HG02588 (cell line): ENCODE data around the gene LRG1.
"Not testable (repeated sequence)": the region's sequence is repeated elsewhere in the genome, so short reads cannot be mapped to it uniquely, and the experiment has no call there.

ENCODE experiments used
- ATAC-seq: cut with Tn5 transposase; IDR thresholded peaks from one replicate; pipeline ENCODE4 v1.9.1; 2021; ENCODE audit warnings: mild to moderate bottlenecking, moderate library complexity; ENCODE audit not compliant: unreplicated experiment

Gene LRG1

GRCh38 chr19:4576016-4576933 lies 36.4 kb upstream of the LRG1 start:
- ATAC-seq, result no peak

GRCh38 chr19:4575267-4576015 lies 35.6 kb upstream of the LRG1 start:
- ATAC-seq, result no peak

- ATAC-seq, result no peak
Measured at GRCh38 chr19:4573682-4574081, 33.8 kb upstream of the LRG1 start.

GRCh38 chr19:4571305-4571917 lies 31.6 kb upstream of the LRG1 start:
- ATAC-seq, result no peak

- no peak for ATAC-seq
Measured at GRCh38 chr19:4570916-4571304, 31.1 kb upstream of the LRG1 start.

GRCh38 chr19:4570402-4570801 lies 30.6 kb upstream of the LRG1 start:
- ATAC-seq, result no peak

- ATAC-seq, result no peak
Measured at GRCh38 chr19:4568886-4569285, 29.1 kb upstream of the LRG1 start.

GRCh38 chr19:4567584-4568071 lies 27.8 kb upstream of the LRG1 start:
- no peak for ATAC-seq

GRCh38 chr19:4566402-4567051 lies 26.7 kb upstream of the LRG1 start:
- ATAC-seq, result no peak

GRCh38 chr19:4563562-4563961 lies 23.7 kb upstream of the LRG1 start:
- not testable (repeated sequence) for ATAC-seq

- ATAC-seq, result not testable (repeated sequence)
Measured at GRCh38 chr19:4562085-4562484, 22.2 kb upstream of the LRG1 start.

- ATAC-seq, result no peak
Measured at GRCh38 chr19:4559569-4559968, 19.7 kb upstream of the LRG1 start, which contains the start of gene SEMA6B. SEMA6B (minus strand) TSS chr19:4559684; CDS start chr19:4558457, 1,227 bp downstream.

- ATAC-seq, result no peak
Measured at GRCh38 chr19:4557971-4558941, 18.4 kb upstream of the LRG1 start.

GRCh38 chr19:4557144-4557970 lies 17.5 kb upstream of the LRG1 start:
- ATAC-seq, result no peak

- ATAC-seq, result no peak
Measured at GRCh38 chr19:4556597-4557127, 16.8 kb upstream of the LRG1 start.

GRCh38 chr19:4555657-4556561 lies 16.1 kb upstream of the LRG1 start:
- no peak for ATAC-seq

- no peak for ATAC-seq
Measured at GRCh38 chr19:4554717-4555116, 14.9 kb upstream of the LRG1 start.
